ENCODE measurements around the gene SYNGAP1. TPM values are rescaled to one million over a fixed set of nuclear protein-coding genes. Genes with fewer than 3 reads are reported as not detected.

Gene SYNGAP1
- total and polyA plus RNA-seq, 3 experiments from 2014 or later = 1.0 to 24.9 (median 22.6) TPM

DNA sequence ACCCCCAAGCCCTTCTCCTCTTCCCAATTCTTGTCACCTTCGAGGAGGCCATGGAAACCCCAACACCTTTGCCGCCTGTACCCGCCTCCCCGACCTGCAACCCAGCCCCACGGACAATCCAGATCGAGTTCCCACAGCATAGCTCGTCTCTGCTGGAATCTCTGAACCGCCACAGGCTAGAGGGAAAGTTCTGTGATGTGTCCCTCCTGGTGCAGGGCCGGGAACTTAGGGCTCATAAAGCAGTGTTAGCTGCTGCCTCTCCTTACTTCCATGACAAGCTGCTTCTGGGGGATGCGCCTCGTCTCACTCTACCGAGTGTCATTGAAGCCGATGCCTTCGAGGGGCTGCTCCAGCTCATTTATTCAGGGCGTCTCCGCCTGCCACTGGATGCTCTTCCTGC, 35.2 kb downstream of the SYNGAP1 start:
- POLR2A ChIA-PET = interaction anchor here (0.5 to 1.5 kb wide), 10 partner anchors 24 to 483 kb away, joined by 3 to 14 read pairs (median 4); partner anchors contain the start of genes BAK1, CUTA, ITPR3 and PHF1
- H3K4me1 ChIP-seq (ENCODE audit: insufficient read depth, low read length) = peaks cover 21% of the 10 kb centered on the region
- DNase-seq = no peak
- peak overlapping the region; percentile 89 to 98 (median 94) for H3K27ac Mint-ChIP-seq
- no peaks in the 10 kb centered on the region for H3K27me3 Mint-ChIP-seq
- peaks cover 10% of the 10 kb centered on the region for H3K36me3 ChIP-seq (ENCODE audit: insufficient read depth, low read length)
- peaks cover 0 to 35% (median 4%) of the 10 kb centered on the region in 3 donors for H3K36me3 Mint-ChIP-seq
- peak overlapping the region; percentile 84 for H3K4me3 ChIP-seq (ENCODE audit: low read length)
- peak overlapping the region; percentile 84 for H3K27ac ChIP-seq (ENCODE audit: low read depth, low read length)
- H3K4me1 Mint-ChIP-seq = peaks cover 36 to 50% (median 43%) of the 10 kb centered on the region in 3 donors
- no peaks in the 10 kb centered on the region for H3K9me3 ChIP-seq (ENCODE audit: low read length)
- H3K4me3 Mint-ChIP-seq = peak overlapping the region; percentile 90 to 99 (median 97)
- H3K9me3 Mint-ChIP-seq = no peaks in the 10 kb centered on the region
- CTCF ChIA-PET = interaction anchor here (0.8 to 1.6 kb wide), 4 partner anchors 8 to 64 kb away, joined by 3 to 7 read pairs (median 4); no protein-coding TSS in a partner anchor
- no peaks in the 10 kb centered on the region for H3K27me3 ChIP-seq (ENCODE audit: insufficient read depth, low read length, poor library complexity, severe bottlenecking)

DNA sequence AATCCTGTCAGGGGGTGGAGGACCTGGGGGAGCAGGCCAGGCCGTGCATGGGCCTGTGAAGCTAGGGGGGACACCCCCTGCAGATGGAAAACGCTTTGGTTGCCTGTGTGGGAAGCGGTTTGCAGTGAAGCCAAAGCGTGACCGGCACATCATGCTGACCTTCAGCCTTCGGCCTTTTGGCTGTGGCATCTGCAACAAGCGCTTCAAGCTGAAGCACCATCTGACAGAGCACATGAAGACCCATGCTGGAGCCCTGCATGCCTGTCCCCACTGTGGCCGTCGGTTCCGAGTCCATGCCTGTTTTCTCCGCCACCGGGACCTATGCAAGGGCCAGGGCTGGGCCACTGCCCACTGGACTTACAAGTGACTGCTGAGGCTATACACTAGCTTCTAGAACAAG, 36.3 kb downstream of the SYNGAP1 start:
- Mint-ChIP-seq H3K36me3 (peaks cover 0 to 33% (median 4%) of the 10 kb centered on the region in 3 donors), H3K4me3 (peak overlapping the region; percentile 23 to 99 (median 47)), H3K27ac (peak overlapping the region in 3 of 8 donors; percentile 8 to 56 (median 23)), H3K27me3 (no peaks in the 10 kb centered on the region), H3K9me3 (no peaks in the 10 kb centered on the region), H3K4me1 (peaks cover 36 to 47% (median 43%) of the 10 kb centered on the region in 3 donors)
- Histone ChIP-seq H3K4me1 (ENCODE audit: insufficient read depth, low read length) (peaks cover 21% of the 10 kb centered on the region), H3K9me3 (ENCODE audit: low read length) (no peaks in the 10 kb centered on the region), H3K27ac (ENCODE audit: low read depth, low read length) (no peak overlapping the region), H3K36me3 (ENCODE audit: insufficient read depth, low read length) (peaks cover 10% of the 10 kb centered on the region), H3K4me3 (ENCODE audit: low read length) (no peak overlapping the region), H3K27me3 (ENCODE audit: insufficient read depth, low read length, poor library complexity, severe bottlenecking) (no peaks in the 10 kb centered on the region)
- POLR2A ChIA-PET = interaction anchor here (0.6 to 1.0 kb wide), 2 partner anchors 25 to 302 kb away, joined by 3 to 5 read pairs; no protein-coding TSS in a partner anchor
- no peak for DNase-seq
- CTCF ChIA-PET = interaction anchor here (1.2 kb wide), 1 partner anchor 26 kb away, joined by 3 read pairs; no protein-coding TSS in a partner anchor

DNA sequence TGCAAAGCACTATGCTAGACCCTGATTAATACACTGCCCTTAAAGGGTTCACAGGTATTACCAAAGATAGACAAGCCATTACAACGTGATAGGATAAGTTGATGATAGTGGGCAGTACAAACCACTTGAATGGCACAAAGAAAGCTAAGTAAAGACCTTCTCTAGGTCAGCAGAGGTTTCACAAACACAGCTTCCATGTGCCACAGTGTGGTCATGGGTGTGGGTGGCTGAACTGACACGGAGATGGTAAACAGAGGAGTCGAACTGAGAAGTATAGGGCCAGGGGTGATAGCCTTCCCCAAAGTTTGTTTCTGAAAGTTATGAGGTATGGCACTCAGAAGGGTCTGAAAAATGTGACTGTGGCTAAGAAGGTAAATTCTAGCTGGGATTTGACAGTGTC, 38.8 kb downstream of the SYNGAP1 start:
- Histone ChIP-seq H3K4me3 (ENCODE audit: low read length) (no peak overlapping the region), H3K27ac (ENCODE audit: low read depth, low read length) (no peak overlapping the region), H3K36me3 (ENCODE audit: insufficient read depth, low read length) (peaks cover 10% of the 10 kb centered on the region), H3K9me3 (ENCODE audit: low read length) (no peaks in the 10 kb centered on the region), H3K4me1 (ENCODE audit: insufficient read depth, low read length) (peaks cover 10% of the 10 kb centered on the region), H3K27me3 (ENCODE audit: insufficient read depth, low read length, poor library complexity, severe bottlenecking) (no peaks in the 10 kb centered on the region)
- Mint-ChIP-seq H3K4me1 (peaks cover 28 to 34% (median 31%) of the 10 kb centered on the region in 3 donors), H3K9me3 (no peaks in the 10 kb centered on the region), H3K36me3 (peaks cover 0 to 32% (median 4%) of the 10 kb centered on the region in 3 donors), H3K27me3 (peaks cover 3% of the 10 kb centered on the region in 2 donors), H3K27ac (no peak overlapping the region), H3K4me3 (peak overlapping the region in 1 of 7 donors; percentile 51)
- DNase-seq = no peak
- ChIA-PET POLR2A (no interaction called here), CTCF (no interaction called here)

DNA sequence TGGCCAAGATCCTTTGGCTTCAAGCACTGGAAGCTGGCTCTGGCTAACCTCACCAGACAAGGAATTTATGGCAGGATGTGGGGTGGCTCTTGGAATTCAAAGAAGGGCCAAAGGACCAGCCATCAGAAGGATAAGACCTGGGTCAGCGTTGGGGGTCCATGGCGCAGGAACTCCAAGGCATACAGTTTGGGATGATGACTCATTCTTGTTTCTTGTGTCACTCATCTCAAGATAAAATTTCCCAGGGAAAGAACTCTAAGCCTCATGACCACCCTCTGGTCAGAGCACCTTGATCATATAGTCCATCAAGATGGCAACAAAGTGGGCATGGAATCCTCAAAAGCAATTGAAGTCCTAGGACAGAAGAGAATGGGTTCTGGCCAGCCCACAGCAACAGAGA, 39.4 kb downstream of the SYNGAP1 start:
- peaks cover 0 to 28% (median 4%) of the 10 kb centered on the region in 3 donors for H3K36me3 Mint-ChIP-seq
- H3K4me3 Mint-ChIP-seq = peak overlapping the region in 1 of 7 donors; percentile 65
- CTCF ChIA-PET = no interaction called here
- no peaks in the 10 kb centered on the region for H3K27me3 ChIP-seq (ENCODE audit: insufficient read depth, low read length, poor library complexity, severe bottlenecking)
- H3K27ac Mint-ChIP-seq = peak overlapping the region in 1 of 8 donors; percentile 50
- POLR2A ChIA-PET = no interaction called here
- no peaks in the 10 kb centered on the region for H3K9me3 ChIP-seq (ENCODE audit: low read length)
- peaks cover 10% of the 10 kb centered on the region for H3K36me3 ChIP-seq (ENCODE audit: insufficient read depth, low read length)
- H3K27ac ChIP-seq (ENCODE audit: low read depth, low read length) = no peak overlapping the region
- H3K4me1 ChIP-seq (ENCODE audit: insufficient read depth, low read length) = peaks cover 10% of the 10 kb centered on the region
- no peak for DNase-seq
- H3K4me1 Mint-ChIP-seq = peaks cover 25 to 29% (median 26%) of the 10 kb centered on the region in 3 donors
- H3K9me3 Mint-ChIP-seq = no peaks in the 10 kb centered on the region
- H3K4me3 ChIP-seq (ENCODE audit: low read length) = no peak overlapping the region
- H3K27me3 Mint-ChIP-seq = peaks cover 3% of the 10 kb centered on the region in 2 donors

DNA sequence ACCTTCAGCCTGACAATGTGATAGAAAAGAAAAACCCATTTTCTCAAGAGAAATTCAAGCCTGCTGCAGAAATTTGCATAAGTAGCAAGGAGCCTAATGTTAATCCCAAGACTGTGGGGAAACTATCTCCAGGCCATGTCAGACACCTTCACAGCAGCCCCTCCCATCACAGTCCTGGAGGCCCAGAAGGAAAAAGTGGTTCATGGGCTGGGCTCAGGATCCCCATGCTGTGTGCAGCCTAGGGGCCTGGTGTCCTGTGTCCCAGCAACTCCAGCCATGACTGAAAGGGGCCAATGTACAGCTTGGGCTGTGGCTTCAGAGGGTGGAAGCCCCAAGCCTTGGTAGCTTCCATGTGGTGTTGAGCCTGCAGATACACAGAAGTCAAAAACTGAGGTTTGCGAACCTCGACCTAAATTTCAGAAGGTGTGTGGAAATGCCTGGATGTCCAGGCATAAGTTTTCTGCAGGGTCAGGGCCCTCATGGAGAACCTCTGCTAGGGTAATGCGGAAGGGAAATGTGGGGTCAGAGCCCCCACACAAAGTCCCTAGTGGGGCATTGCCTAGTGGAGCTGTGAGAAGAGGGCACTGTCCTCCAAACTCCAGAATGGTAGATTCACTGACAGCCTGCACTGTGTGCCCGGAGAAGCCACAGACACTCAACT, 46.3 kb downstream of the SYNGAP1 start:
- H3K27me3 Mint-ChIP-seq = peaks cover 3% of the 10 kb centered on the region in 2 donors
- no peak for DNase-seq
- no peaks in the 10 kb centered on the region for H3K4me1 ChIP-seq (ENCODE audit: insufficient read depth, low read length)
- POLR2A ChIA-PET = no interaction called here
- no peak overlapping the region for H3K4me3 ChIP-seq (ENCODE audit: low read length)
- no peak overlapping the region for H3K27ac Mint-ChIP-seq
- H3K9me3 Mint-ChIP-seq = no peaks in the 10 kb centered on the region
- H3K4me1 Mint-ChIP-seq = no peaks in the 10 kb centered on the region
- no peaks in the 10 kb centered on the region for H3K36me3 Mint-ChIP-seq
- H3K27me3 ChIP-seq (ENCODE audit: insufficient read depth, low read length, poor library complexity, severe bottlenecking) = no peaks in the 10 kb centered on the region
- H3K27ac ChIP-seq (ENCODE audit: low read depth, low read length) = no peak overlapping the region
- no peak overlapping the region for H3K4me3 Mint-ChIP-seq
- H3K9me3 ChIP-seq (ENCODE audit: low read length) = no peaks in the 10 kb centered on the region
- CTCF ChIA-PET = no interaction called here
- no peaks in the 10 kb centered on the region for H3K36me3 ChIP-seq (ENCODE audit: insufficient read depth, low read length)

DNA sequence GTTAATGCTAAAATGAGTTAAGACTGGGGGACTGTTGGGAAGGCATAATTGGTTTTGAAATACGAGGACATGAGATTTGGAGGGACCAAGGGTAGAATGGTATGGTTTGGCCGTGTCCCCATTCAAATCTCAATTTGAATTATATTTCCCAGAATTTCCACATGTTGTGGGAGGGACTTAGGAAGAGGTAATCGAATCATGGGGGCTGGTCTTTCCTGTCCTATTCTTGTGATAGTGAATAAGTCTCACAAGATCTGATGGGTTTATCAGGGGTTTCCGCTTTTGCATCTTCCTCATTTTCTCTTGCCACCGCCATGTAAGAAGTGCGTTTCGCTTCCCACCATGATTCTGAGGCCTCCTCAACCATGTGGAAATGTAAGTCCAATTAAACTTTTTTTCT, 47.2 kb downstream of the SYNGAP1 start:
- Mint-ChIP-seq H3K27ac (peak overlapping the region in 1 of 8 donors; percentile 24), H3K27me3 (peaks cover 3% of the 10 kb centered on the region in 2 donors), H3K4me1 (no peaks in the 10 kb centered on the region), H3K9me3 (no peaks in the 10 kb centered on the region), H3K4me3 (no peak overlapping the region), H3K36me3 (no peaks in the 10 kb centered on the region)
- no peak overlapping the region for H3K27ac ChIP-seq (ENCODE audit: low read depth, low read length)
- no peaks in the 10 kb centered on the region for H3K36me3 ChIP-seq (ENCODE audit: insufficient read depth, low read length)
- POLR2A ChIA-PET = no interaction called here
- no peaks in the 10 kb centered on the region for H3K9me3 ChIP-seq (ENCODE audit: low read length)
- no peaks in the 10 kb centered on the region for H3K27me3 ChIP-seq (ENCODE audit: insufficient read depth, low read length, poor library complexity, severe bottlenecking)
- no peak for DNase-seq
- CTCF ChIA-PET = no interaction called here
- no peaks in the 10 kb centered on the region for H3K4me1 ChIP-seq (ENCODE audit: insufficient read depth, low read length)
- no peak overlapping the region for H3K4me3 ChIP-seq (ENCODE audit: low read length)

DNA sequence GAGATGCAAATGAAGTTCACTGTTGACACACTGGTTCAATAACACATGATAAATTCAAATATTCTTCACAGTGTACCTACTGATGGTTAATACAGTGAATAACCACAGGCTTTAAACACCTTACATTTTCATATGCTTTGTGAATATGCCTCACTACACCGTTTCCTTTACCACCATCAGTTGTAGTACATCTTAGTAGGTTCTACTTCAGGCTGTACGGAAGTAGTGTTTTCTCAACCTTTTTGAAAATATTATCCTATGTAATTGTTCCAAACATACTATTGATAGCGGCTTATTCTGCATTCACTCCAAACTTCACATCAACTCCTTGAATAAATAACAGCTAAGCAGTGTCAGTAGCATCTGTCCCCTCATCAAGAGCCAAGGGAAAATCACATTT, 49.8 kb downstream of the SYNGAP1 start:
- ChIA-PET CTCF (no interaction called here), POLR2A (interaction anchor here (0.6 kb wide), 1 partner anchor 17 kb away, joined by 4 read pairs; no protein-coding TSS in a partner anchor)
- no peaks in the 10 kb centered on the region for H3K4me1 ChIP-seq (ENCODE audit: insufficient read depth, low read length)
- no peaks in the 10 kb centered on the region for H3K27me3 ChIP-seq (ENCODE audit: insufficient read depth, low read length, poor library complexity, severe bottlenecking)
- no peaks in the 10 kb centered on the region for H3K36me3 ChIP-seq (ENCODE audit: insufficient read depth, low read length)
- H3K9me3 ChIP-seq (ENCODE audit: low read length) = no peaks in the 10 kb centered on the region
- DNase-seq = no peak
- no peak overlapping the region for H3K27ac ChIP-seq (ENCODE audit: low read depth, low read length)
- no peak overlapping the region for H3K4me3 ChIP-seq (ENCODE audit: low read length)
- Mint-ChIP-seq H3K4me1 (no peaks in the 10 kb centered on the region), H3K4me3 (no peak overlapping the region), H3K27me3 (peaks cover 0 to 4% of the 10 kb centered on the region in 2 donors), H3K9me3 (no peaks in the 10 kb centered on the region), H3K27ac (no peak overlapping the region), H3K36me3 (no peaks in the 10 kb centered on the region)

DNA sequence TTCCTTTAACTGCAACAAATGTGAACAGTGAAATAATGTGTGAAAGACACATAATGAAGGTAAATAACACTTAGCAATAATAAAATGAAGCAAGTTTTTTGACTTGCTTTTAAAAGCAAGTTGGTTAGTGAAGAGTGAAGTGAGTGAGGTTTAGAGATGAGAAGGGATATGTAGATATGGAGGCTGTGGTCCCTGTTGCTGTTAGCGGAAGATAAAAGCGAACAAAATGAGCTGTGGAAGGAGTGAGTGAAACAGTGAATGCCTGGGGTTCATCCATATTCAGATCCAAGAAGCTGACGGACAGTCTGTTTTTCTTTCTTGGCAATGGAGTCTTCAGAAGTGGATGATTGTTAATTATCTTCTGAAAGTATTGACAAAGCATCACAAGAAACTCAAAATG, 58.0 kb downstream of the SYNGAP1 start:
- no peaks in the 10 kb centered on the region for H3K4me1 Mint-ChIP-seq
- no peaks in the 10 kb centered on the region for H3K9me3 ChIP-seq (ENCODE audit: low read length)
- no peak overlapping the region for H3K27ac Mint-ChIP-seq
- no peaks in the 10 kb centered on the region for H3K27me3 ChIP-seq (ENCODE audit: insufficient read depth, low read length, poor library complexity, severe bottlenecking)
- no peak overlapping the region for H3K4me3 ChIP-seq (ENCODE audit: low read length)
- ChIA-PET CTCF (no interaction called here), POLR2A (no interaction called here)
- no peaks in the 10 kb centered on the region for H3K36me3 ChIP-seq (ENCODE audit: insufficient read depth, low read length)
- peaks cover 4 to 5% of the 10 kb centered on the region in 2 donors for H3K27me3 Mint-ChIP-seq
- no peaks in the 10 kb centered on the region for H3K4me1 ChIP-seq (ENCODE audit: insufficient read depth, low read length)
- no peak overlapping the region for H3K4me3 Mint-ChIP-seq
- DNase-seq = no peak
- no peaks in the 10 kb centered on the region for H3K36me3 Mint-ChIP-seq
- H3K9me3 Mint-ChIP-seq = no peaks in the 10 kb centered on the region
- no peak overlapping the region for H3K27ac ChIP-seq (ENCODE audit: low read depth, low read length)

Measured in CD8-positive, alpha-beta memory T cell (primary cell).